HepG2 (cell line): ENCODE results near the gene KRTAP10-4. TPM values are rescaled to one million over a fixed set of nuclear protein-coding genes. Genes with fewer than 3 reads are reported as not detected.
A peak's percentile ranks its signal among the peaks of the same experiment; 100 is the strongest.

Source experiments
- KDM2A ChIP-seq: sonication (generic); formaldehyde crosslinking; IDR thresholded peaks from 2 replicates; pipeline ENCODE4 v1.4.0; 2020; ENCODE audit warnings: low read depth, missing genetic modification reagents, borderline replicate concordance
- KDM5B ChIP-seq: sonication (generic); formaldehyde crosslinking; IDR thresholded peaks from 2 replicates; pipeline ENCODE4 v1.4.0; 2020; ENCODE audit warnings: missing genetic modification reagents, mild to moderate bottlenecking, borderline replicate concordance
- MYC ChIP-seq: sonication (generic); formaldehyde crosslinking; IDR thresholded peaks from 2 replicates; pipeline ENCODE4 v1.9.0; 2021; ENCODE audit warnings: missing genetic modification reagents, borderline replicate concordance
- NFAT5 ChIP-seq: sonication (generic); formaldehyde crosslinking; IDR thresholded peaks from 2 replicates; pipeline ENCODE4 v1.4.0; 2020; ENCODE audit warnings: missing genetic modification reagents
- SKIL ChIP-seq: sonication (generic); formaldehyde crosslinking; IDR thresholded peaks from 2 replicates; pipeline ENCODE4 v1.8.0; 2022; ENCODE audit warnings: missing genetic modification reagents, mild to moderate bottlenecking, moderate library complexity, borderline replicate concordance
- TARDBP ChIP-seq: sonication (generic); formaldehyde crosslinking; IDR thresholded peaks from 2 replicates; pipeline ENCODE4 v1.8.0; 2022; ENCODE audit warnings: mild to moderate bottlenecking, missing genetic modification reagents
- YEATS2 ChIP-seq: sonication (generic); formaldehyde crosslinking; IDR thresholded peaks from 2 replicates; pipeline ENCODE4 v1.4.0; 2020; ENCODE audit warnings: missing genetic modification reagents, borderline replicate concordance
- ZBTB49 ChIP-seq: sonication (generic); formaldehyde crosslinking; IDR thresholded peaks from 2 replicates; pipeline ENCODE4 v1.4.0; 2020; ENCODE audit warnings: missing genetic modification reagents, borderline replicate concordance
- polyA plus RNA-seq, 8 experiments: library from polyadenylated mRNA; depleted of rRNA in 3 of 8; stranded (reverse) in 7 of 8; unstranded in 1 of 8; fragments of >200 nt; fragmentation: Illumina TruSeq in 4 of 8; extraction: Trizol in 4 of 8; gene quantifications; 2 replicates each; pipeline versions ENCODE4 v1.2.1 to v1.2.3, GENCODE V29; 2011 to 2016; ENCODE audit warnings: low read depth in 4 of 8, missing spikeins in 1 of 8, mixed read lengths in 1 of 8; ENCODE audit not compliant: insufficient read depth in 1 of 8
- total RNA-seq, 5 experiments: library from RNA; depleted of rRNA; stranded (reverse); fragments of >200 nt; fragmentation: Illumina TruSeq; extraction: Trizol; gene quantifications; 2 replicates each; pipeline ENCODE4 v1.2.3, GENCODE V29; 2016; ENCODE audit warnings: low read depth in 1 of 5
- TF ChIP-seq, protein P1 (sequence below): sonication (generic); formaldehyde crosslinking; conservative IDR thresholded peaks from 2 replicates; pipeline ENCODE4 v1.4.0; 2020; ENCODE audit warnings: missing genetic modification reagents
- TF ChIP-seq, protein P2 (sequence below): sonication (generic); formaldehyde crosslinking; IDR thresholded peaks from 2 replicates; pipeline ENCODE4 v1.4.0; 2020; ENCODE audit warnings: mild to moderate bottlenecking, missing genetic modification reagents
- TF ChIP-seq, protein P3 (sequence below): sonication (generic); formaldehyde crosslinking; IDR thresholded peaks from 2 replicates; pipeline ENCODE4 v1.8.1; 2023; ENCODE audit warnings: missing genetic modification reagents, mild to moderate bottlenecking, borderline replicate concordance

KRTAP10-4 gene
- total and polyA plus RNA-seq, 2 of the 13 experiments (the other 11 are each of a cell fraction or from before 2014, with no cell fraction given) = not detected

DNA sequence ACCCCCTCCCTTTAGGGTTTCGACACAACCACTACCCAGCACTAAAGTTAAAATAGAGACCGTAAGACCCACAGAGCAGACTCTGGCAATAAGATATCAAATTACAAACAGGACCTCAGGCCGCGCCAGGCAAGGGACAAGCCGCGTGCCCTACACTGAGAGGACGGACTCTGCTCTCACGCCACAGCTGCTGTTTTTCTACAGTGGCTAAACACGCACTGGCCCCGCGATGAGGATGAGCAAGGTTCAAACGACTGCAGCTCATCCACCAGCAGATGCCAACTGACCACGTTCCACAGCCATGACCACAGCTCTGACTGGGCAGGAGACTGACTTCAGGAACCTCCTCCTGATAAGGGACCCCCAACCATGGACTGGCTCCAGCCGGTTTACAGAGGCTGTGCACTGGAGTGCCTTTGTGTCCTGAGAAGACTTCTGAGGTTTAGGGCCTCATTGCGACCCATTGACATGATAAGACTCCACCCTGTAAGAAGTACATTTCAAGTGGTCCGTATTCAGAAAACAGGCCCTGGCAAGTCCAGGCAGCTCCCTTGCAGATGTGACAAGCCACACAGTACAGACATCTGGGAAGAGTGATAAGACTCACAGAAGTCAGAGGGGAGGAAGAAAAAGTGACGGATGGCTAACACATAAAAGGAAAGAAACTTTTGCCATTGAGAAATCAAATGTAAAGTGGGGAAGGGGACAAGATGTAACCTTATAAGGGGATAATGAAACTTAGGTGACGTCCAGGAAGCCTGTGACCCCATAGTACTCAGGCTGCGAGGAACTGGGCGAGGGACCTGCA, 20.3 kb downstream of the KRTAP10-4 start (continued):
- TF ChIP-seq, protein P1, sequence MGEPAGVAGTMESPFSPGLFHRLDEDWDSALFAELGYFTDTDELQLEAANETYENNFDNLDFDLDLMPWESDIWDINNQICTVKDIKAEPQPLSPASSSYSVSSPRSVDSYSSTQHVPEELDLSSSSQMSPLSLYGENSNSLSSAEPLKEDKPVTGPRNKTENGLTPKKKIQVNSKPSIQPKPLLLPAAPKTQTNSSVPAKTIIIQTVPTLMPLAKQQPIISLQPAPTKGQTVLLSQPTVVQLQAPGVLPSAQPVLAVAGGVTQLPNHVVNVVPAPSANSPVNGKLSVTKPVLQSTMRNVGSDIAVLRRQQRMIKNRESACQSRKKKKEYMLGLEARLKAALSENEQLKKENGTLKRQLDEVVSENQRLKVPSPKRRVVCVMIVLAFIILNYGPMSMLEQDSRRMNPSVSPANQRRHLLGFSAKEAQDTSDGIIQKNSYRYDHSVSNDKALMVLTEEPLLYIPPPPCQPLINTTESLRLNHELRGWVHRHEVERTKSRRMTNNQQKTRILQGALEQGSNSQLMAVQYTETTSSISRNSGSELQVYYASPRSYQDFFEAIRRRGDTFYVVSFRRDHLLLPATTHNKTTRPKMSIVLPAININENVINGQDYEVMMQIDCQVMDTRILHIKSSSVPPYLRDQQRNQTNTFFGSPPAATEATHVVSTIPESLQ = no peak
- TF ChIP-seq, protein P2, sequence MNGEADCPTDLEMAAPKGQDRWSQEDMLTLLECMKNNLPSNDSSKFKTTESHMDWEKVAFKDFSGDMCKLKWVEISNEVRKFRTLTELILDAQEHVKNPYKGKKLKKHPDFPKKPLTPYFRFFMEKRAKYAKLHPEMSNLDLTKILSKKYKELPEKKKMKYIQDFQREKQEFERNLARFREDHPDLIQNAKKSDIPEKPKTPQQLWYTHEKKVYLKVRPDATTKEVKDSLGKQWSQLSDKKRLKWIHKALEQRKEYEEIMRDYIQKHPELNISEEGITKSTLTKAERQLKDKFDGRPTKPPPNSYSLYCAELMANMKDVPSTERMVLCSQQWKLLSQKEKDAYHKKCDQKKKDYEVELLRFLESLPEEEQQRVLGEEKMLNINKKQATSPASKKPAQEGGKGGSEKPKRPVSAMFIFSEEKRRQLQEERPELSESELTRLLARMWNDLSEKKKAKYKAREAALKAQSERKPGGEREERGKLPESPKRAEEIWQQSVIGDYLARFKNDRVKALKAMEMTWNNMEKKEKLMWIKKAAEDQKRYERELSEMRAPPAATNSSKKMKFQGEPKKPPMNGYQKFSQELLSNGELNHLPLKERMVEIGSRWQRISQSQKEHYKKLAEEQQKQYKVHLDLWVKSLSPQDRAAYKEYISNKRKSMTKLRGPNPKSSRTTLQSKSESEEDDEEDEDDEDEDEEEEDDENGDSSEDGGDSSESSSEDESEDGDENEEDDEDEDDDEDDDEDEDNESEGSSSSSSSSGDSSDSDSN (CRISPR knock-in tag) = peak; percentile 92
- TF ChIP-seq KDM2A (CRISPR knock-in tag) (peak; percentile 80; the same call in 1 of the 2 replicates), ZBTB49 (no peak), SKIL (peak; percentile 72), TARDBP (CRISPR knock-in tag) (peak; percentile 74), YEATS2 (CRISPR knock-in tag) (no peak), MYC (CRISPR knock-in tag) (peak; percentile 95), NFAT5 (0 out of 2 replicates have a peak, but pooled peaks have one; percentile 67), KDM5B (CRISPR knock-in tag) (peak; percentile 39; the same call in 1 of the 2 replicates)
- TF ChIP-seq, protein P3, sequence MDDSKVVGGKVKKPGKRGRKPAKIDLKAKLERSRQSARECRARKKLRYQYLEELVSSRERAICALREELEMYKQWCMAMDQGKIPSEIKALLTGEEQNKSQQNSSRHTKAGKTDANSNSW (CRISPR knock-in tag) = 0 out of 2 replicates have a peak, but pooled peaks have one; percentile 70
